ENCODE measurements around the gene TRPV4.

DNA sequence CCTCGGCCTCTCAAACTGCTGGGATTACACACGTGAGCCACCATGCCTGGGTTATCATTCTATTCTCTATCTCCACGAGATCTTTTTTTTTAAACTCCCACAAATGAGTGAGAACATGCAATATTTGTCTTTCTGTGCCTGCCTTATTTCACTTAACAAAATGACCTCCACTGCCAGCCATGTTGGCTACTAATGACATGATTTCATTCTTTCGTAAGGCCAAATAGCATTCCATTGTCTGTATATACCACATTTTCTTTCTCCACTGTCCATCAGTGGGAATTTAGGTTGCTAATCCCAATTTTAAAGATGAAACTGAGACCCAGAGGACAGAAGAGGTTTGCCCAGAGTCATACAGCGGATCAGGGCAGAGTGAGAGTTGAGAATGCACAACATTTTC, 10.9 kb upstream of the TRPV4 start:
- TF ChIP-seq, protein P1, sequence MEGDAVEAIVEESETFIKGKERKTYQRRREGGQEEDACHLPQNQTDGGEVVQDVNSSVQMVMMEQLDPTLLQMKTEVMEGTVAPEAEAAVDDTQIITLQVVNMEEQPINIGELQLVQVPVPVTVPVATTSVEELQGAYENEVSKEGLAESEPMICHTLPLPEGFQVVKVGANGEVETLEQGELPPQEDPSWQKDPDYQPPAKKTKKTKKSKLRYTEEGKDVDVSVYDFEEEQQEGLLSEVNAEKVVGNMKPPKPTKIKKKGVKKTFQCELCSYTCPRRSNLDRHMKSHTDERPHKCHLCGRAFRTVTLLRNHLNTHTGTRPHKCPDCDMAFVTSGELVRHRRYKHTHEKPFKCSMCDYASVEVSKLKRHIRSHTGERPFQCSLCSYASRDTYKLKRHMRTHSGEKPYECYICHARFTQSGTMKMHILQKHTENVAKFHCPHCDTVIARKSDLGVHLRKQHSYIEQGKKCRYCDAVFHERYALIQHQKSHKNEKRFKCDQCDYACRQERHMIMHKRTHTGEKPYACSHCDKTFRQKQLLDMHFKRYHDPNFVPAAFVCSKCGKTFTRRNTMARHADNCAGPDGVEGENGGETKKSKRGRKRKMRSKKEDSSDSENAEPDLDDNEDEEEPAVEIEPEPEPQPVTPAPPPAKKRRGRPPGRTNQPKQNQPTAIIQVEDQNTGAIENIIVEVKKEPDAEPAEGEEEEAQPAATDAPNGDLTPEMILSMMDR (IDR thresholded peaks at IDR 0.05 in 2 of 3, conservative IDR thresholded peaks at IDR 0.05 in 1 of 3; ENCODE audit: control insufficient read depth in 2 of 3, extremely low read depth in 1 of 3, insufficient read depth in 1 of 3, low read depth in 3 of 3, low read length in 3 of 3), result no peak
- TF ChIP-seq POLR2AphosphoS2 (IDR thresholded peaks at IDR 0.05; ENCODE audit: low read depth, low read length), result no peak
- no peak for TF ChIP-seq POLR2A (IDR thresholded peaks at IDR 0.05; ENCODE audit: low read depth, low read length)
- no peak for TF ChIP-seq CEBPB (IDR thresholded peaks at IDR 0.05; ENCODE audit: borderline replicate concordance in 1 of 2, low read depth in 2 of 2, low read length in 2 of 2)
- TF ChIP-seq, protein P2, sequence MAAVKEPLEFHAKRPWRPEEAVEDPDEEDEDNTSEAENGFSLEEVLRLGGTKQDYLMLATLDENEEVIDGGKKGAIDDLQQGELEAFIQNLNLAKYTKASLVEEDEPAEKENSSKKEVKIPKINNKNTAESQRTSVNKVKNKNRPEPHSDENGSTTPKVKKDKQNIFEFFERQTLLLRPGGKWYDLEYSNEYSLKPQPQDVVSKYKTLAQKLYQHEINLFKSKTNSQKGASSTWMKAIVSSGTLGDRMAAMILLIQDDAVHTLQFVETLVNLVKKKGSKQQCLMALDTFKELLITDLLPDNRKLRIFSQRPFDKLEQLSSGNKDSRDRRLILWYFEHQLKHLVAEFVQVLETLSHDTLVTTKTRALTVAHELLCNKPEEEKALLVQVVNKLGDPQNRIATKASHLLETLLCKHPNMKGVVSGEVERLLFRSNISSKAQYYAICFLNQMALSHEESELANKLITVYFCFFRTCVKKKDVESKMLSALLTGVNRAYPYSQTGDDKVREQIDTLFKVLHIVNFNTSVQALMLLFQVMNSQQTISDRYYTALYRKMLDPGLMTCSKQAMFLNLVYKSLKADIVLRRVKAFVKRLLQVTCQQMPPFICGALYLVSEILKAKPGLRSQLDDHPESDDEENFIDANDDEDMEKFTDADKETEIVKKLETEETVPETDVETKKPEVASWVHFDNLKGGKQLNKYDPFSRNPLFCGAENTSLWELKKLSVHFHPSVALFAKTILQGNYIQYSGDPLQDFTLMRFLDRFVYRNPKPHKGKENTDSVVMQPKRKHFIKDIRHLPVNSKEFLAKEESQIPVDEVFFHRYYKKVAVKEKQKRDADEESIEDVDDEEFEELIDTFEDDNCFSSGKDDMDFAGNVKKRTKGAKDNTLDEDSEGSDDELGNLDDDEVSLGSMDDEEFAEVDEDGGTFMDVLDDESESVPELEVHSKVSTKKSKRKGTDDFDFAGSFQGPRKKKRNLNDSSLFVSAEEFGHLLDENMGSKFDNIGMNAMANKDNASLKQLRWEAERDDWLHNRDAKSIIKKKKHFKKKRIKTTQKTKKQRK (IDR thresholded peaks at IDR 0.05; ENCODE audit: low read depth, low read length), result no peak

Data from GM12878 (cell line).